ENCODE results near the gene CCL21.

CCL21 gene

DNA sequence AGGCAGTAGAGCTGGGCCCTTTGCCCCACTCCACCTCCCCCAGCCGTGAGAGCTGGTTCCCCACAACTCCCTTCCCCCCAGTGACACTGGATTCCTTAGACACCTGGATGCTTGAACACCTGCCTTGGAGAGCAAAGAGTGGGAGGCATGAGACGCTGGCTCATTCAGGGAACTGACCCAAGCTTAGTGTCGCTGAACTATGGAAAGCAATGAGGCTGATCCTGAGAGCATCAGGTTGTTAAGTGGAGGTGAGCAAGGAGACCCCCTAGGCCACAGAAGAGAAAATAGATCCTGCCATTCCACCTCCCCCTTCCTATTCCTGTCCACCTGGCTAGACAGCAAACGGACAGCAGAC is 20.8 kb downstream of the CCL21 start:
- no peak overlapping the region for H2AFZ ChIP-seq (ENCODE audit: low read length, unreplicated experiment)
- H3K4me3 ChIP-seq (ENCODE audit: low read depth, low read length) = no peak overlapping the region
- no peaks in the 10 kb centered on the region for H3K27me3 ChIP-seq (ENCODE audit: insufficient read depth, low read length)
- H3K4me1 ChIP-seq (ENCODE audit: control insufficient read depth, insufficient read depth, low read length, unreplicated experiment) = peaks cover 9% of the 10 kb centered on the region
- no peak overlapping the region for H3K27ac ChIP-seq (ENCODE audit: low read depth, low read length)
- no peaks in the 10 kb centered on the region for H3K79me2 ChIP-seq (ENCODE audit: control insufficient read depth, insufficient read depth, low read length, unreplicated experiment)
- H3K36me3 ChIP-seq (ENCODE audit: insufficient read depth, low read length) = no peaks in the 10 kb centered on the region

DNA sequence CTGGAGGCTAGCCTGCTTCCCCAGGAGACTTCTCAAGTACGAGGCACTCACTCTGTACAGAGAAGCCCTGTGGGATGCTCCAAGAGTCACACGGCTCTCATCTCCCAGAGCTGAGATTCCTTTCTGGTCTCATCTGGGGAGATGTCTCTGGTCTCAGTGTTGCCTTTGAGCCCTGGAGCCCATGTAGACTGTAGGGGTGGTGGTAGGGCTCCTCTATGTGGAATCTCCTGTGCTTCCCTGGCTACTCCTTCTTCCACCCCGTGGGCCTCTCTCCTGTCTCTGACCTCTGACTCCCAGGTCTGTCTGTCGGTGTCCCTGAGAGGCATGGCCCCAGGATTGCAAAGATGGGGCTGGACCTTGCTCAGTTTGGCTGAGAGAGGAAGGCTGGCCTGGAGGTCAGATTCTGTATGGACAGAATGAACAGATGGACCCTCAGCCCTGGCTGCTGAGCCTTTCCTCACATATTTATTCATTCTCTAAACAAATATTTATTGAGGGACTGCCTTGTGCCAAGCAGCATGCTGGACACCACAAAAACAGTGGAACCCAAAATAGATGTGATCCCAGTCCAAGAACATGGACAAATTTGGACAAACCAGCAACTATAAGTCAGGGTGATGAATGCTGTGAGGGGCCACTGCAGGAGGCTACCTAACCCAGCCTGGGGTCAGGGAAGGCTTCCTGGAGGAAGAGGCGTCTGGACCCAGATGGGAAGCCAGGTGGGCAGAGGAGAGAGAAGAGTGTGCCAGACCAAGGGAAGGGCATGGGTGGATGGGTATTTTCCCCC is 21.4 kb downstream of the CCL21 start:
- Histone ChIP-seq H3K27me3 (ENCODE audit: insufficient read depth, low read length) (no peaks in the 10 kb centered on the region), H3K36me3 (ENCODE audit: insufficient read depth, low read length) (no peaks in the 10 kb centered on the region), H2AFZ (ENCODE audit: low read length, unreplicated experiment) (no peak overlapping the region), H3K79me2 (ENCODE audit: control insufficient read depth, insufficient read depth, low read length, unreplicated experiment) (no peaks in the 10 kb centered on the region), H3K4me3 (ENCODE audit: low read depth, low read length) (no peak overlapping the region), H3K4me1 (ENCODE audit: control insufficient read depth, insufficient read depth, low read length, unreplicated experiment) (peaks cover 9% of the 10 kb centered on the region), H3K27ac (ENCODE audit: low read depth, low read length) (no peak overlapping the region)

DNA sequence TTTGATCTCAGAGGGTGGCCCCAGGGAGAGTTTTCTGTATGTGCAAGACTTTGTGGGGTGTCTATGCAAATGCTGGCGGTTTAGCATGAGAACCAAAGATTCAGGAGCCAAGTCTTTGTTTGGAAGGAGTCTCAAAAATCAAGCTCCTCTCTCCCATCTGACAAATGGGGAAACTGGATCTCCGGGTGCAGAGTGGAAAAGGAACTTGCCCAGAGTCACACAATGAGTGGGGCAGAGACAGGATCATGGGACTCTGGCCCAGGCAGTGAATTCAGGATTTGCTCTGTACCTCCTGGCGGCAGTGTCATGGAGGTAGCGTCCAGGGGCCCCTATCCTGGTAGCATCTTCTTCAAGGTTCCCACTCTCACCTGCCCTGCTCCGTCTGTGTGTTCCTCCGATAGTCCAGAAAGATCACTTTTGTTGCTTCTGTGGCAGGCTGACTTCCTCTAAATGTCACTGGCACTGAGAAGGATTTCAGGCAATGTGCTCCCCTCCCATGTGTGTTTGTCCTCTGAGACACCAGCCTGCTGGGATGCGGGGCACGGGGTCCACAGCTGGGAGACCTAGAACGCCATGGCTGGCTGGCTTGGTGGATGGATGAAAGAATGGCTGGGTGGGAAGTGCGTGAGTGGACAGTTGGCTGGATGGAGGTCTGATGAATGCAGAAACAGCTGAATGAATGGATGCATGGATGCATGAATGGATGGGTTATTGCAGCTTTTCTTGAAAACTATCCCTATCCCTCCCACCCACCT is 22.5 kb downstream of the CCL21 start:
- no peaks in the 10 kb centered on the region for H3K79me2 ChIP-seq (ENCODE audit: control insufficient read depth, insufficient read depth, low read length, unreplicated experiment)
- H3K36me3 ChIP-seq (ENCODE audit: insufficient read depth, low read length) = no peaks in the 10 kb centered on the region
- H3K4me1 ChIP-seq (ENCODE audit: control insufficient read depth, insufficient read depth, low read length, unreplicated experiment) = peaks cover 9% of the 10 kb centered on the region
- H3K4me3 ChIP-seq (ENCODE audit: low read depth, low read length) = no peak overlapping the region
- no peak overlapping the region for H2AFZ ChIP-seq (ENCODE audit: low read length, unreplicated experiment)
- H3K27ac ChIP-seq (ENCODE audit: low read depth, low read length) = no peak overlapping the region
- H3K27me3 ChIP-seq (ENCODE audit: insufficient read depth, low read length) = no peaks in the 10 kb centered on the region

DNA sequence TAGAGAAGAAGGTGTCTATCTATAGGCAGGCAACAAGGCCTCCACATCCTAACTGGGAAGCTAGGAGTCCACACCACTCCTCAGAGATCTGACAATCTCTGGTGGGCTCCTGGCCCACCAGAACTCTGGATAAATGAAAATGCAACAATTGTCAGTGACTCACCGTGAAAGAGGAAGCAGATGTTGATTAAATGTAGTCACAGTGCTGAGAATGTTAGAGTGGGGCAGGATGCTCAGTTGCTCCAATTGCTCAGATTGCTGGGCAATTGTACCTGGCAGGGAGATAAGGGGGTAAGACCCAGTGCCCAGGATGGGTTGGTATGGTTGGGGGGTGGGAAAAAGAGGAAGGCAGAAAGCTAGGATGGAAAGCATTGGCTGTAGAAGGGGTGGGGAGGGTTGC is 23.2 kb downstream of the CCL21 start:
- H3K27ac ChIP-seq (ENCODE audit: low read depth, low read length) = no peak overlapping the region
- no peaks in the 10 kb centered on the region for H3K79me2 ChIP-seq (ENCODE audit: control insufficient read depth, insufficient read depth, low read length, unreplicated experiment)
- H3K4me3 ChIP-seq (ENCODE audit: low read depth, low read length) = no peak overlapping the region
- no peaks in the 10 kb centered on the region for H3K27me3 ChIP-seq (ENCODE audit: insufficient read depth, low read length)
- peaks cover 9% of the 10 kb centered on the region for H3K4me1 ChIP-seq (ENCODE audit: control insufficient read depth, insufficient read depth, low read length, unreplicated experiment)
- H2AFZ ChIP-seq (ENCODE audit: low read length, unreplicated experiment) = no peak overlapping the region
- H3K36me3 ChIP-seq (ENCODE audit: insufficient read depth, low read length) = no peaks in the 10 kb centered on the region

DNA sequence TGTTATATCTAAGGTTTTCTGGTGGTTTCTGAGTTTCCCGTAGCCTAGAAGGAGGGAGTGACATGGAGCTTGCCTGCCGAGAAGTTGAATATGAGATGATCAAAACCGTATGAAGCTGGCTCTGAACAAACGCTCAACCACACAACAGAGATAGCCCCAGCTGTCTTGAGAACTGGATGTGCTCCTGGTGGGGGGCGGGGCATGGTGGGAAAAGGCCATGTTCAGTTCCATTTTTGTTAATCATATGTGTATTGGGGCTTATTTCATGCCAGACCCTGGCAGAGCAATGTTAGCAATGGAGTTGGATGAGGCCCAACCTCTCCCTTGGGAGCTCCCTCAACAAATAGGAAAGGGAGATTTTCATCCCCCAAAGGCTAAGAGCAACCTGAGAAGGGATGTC is 23.7 kb downstream of the CCL21 start:
- Histone ChIP-seq H3K27me3 (ENCODE audit: insufficient read depth, low read length) (no peaks in the 10 kb centered on the region), H3K4me1 (ENCODE audit: control insufficient read depth, insufficient read depth, low read length, unreplicated experiment) (peaks cover 9% of the 10 kb centered on the region), H3K4me3 (ENCODE audit: low read depth, low read length) (no peak overlapping the region), H3K36me3 (ENCODE audit: insufficient read depth, low read length) (no peaks in the 10 kb centered on the region), H2AFZ (ENCODE audit: low read length, unreplicated experiment) (no peak overlapping the region), H3K79me2 (ENCODE audit: control insufficient read depth, insufficient read depth, low read length, unreplicated experiment) (no peaks in the 10 kb centered on the region), H3K27ac (ENCODE audit: low read depth, low read length) (no peak overlapping the region)

DNA sequence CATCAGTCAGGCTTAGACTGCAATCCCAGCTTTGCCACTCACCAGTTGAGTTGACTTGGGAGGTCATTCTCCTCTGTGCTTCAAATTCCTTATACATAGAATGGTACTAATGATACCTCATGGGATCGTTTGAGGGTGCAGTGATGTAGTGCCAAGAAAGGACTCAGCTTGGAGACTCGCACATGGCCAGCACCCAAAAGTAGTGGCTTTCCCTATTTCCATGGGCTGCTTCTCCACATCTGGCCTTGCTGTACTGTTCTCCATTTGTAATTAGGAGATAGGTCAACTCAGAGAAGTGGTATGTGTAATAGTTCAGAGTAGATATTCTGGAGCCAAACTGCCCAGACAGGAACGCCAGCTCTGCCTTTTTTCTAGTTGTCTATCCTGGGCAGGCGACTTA is 24.3 kb downstream of the CCL21 start:
- H3K4me3 ChIP-seq (ENCODE audit: low read depth, low read length) = no peak overlapping the region
- H3K36me3 ChIP-seq (ENCODE audit: insufficient read depth, low read length) = peaks cover 6% of the 10 kb centered on the region; the same call in 1 of the 2 replicates
- H3K27ac ChIP-seq (ENCODE audit: low read depth, low read length) = no peak overlapping the region
- H3K27me3 ChIP-seq (ENCODE audit: insufficient read depth, low read length) = no peaks in the 10 kb centered on the region
- H2AFZ ChIP-seq (ENCODE audit: low read length, unreplicated experiment) = no peak overlapping the region
- no peaks in the 10 kb centered on the region for H3K79me2 ChIP-seq (ENCODE audit: control insufficient read depth, insufficient read depth, low read length, unreplicated experiment)
- peaks cover 9% of the 10 kb centered on the region for H3K4me1 ChIP-seq (ENCODE audit: control insufficient read depth, insufficient read depth, low read length, unreplicated experiment)

DNA sequence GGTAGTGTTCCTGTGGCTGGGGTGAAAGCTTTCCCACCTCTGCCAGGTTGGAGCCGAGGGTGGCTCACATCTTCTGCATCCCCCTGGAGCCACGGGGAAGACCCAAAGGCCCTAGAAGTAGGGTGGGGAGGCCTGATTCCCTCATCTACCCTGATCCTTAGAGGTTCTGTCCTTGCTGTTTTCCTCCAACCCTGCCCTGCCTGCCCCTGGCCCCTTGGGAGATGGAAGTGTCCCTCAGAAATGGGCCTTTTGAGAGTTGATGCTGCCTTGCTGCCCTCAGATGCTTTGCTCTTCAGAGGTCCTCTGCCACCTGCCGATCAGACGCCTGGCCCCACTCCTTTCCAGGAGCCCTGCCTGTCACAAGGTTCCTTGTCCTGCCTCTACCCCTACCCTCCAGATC is 25.1 kb downstream of the CCL21 start:
- Histone ChIP-seq H3K27ac (ENCODE audit: low read depth, low read length) (no peak overlapping the region), H3K36me3 (ENCODE audit: insufficient read depth, low read length) (peaks cover 6% of the 10 kb centered on the region; the same call in 1 of the 2 replicates), H3K4me3 (ENCODE audit: low read depth, low read length) (no peak overlapping the region), H3K79me2 (ENCODE audit: control insufficient read depth, insufficient read depth, low read length, unreplicated experiment) (no peaks in the 10 kb centered on the region), H3K4me1 (ENCODE audit: control insufficient read depth, insufficient read depth, low read length, unreplicated experiment) (peaks cover 9% of the 10 kb centered on the region), H2AFZ (ENCODE audit: low read length, unreplicated experiment) (no peak overlapping the region), H3K27me3 (ENCODE audit: insufficient read depth, low read length) (no peaks in the 10 kb centered on the region)

DNA sequence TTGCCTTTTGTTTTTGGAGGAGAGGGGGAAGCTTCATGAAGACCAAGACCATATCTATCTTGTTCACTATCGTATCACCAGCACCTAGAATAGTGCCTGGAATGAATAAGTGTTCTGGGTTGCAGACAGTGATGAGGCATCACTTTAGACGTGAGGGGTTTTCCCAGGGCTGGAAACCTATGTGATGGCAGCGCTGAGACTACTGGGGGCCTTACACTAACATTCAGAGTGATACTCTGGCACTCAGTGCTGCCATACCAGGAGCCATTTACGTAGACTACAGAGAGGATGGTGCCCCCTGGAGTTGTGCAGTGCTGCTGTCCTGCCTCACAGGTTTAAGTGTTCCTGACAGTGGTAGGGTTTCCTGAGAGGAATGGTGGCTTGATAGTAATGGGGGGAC is 25.8 kb downstream of the CCL21 start:
- Histone ChIP-seq H3K4me1 (ENCODE audit: control insufficient read depth, insufficient read depth, low read length, unreplicated experiment) (peaks cover 9% of the 10 kb centered on the region), H3K27ac (ENCODE audit: low read depth, low read length) (no peak overlapping the region), H3K27me3 (ENCODE audit: insufficient read depth, low read length) (no peaks in the 10 kb centered on the region), H3K79me2 (ENCODE audit: control insufficient read depth, insufficient read depth, low read length, unreplicated experiment) (no peaks in the 10 kb centered on the region), H3K4me3 (ENCODE audit: low read depth, low read length) (no peak overlapping the region), H3K36me3 (ENCODE audit: insufficient read depth, low read length) (peaks cover 6% of the 10 kb centered on the region; the same call in 1 of the 2 replicates), H2AFZ (ENCODE audit: low read length, unreplicated experiment) (no peak overlapping the region)

DNA sequence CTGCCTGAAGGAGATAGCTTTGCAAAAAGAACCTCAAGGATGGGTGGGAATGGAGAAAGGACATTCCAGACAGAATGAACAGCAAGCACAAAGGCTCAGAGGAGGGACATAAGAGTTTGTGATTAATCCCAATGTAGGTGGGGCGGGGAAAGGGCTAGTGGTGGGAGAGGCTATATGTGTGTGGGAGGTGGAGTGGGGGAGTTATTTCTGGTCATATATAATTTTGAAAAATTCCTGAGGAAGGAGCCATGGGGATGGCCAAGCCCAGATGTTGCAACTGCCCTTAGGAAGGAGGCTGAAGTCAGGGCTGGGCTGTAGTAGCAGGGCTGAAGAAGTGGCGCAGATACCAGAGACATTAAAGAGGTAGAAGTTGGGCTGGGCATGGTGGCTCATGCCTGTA is 34.1 kb downstream of the CCL21 start:
- no peaks in the 10 kb centered on the region for H3K79me2 ChIP-seq (ENCODE audit: control insufficient read depth, insufficient read depth, low read length, unreplicated experiment)
- H3K27ac ChIP-seq (ENCODE audit: low read depth, low read length) = no peak overlapping the region
- no peak overlapping the region for H2AFZ ChIP-seq (ENCODE audit: low read length, unreplicated experiment)
- H3K4me1 ChIP-seq (ENCODE audit: control insufficient read depth, insufficient read depth, low read length, unreplicated experiment) = no peaks in the 10 kb centered on the region
- no peak overlapping the region for H3K4me3 ChIP-seq (ENCODE audit: low read depth, low read length)
- no peaks in the 10 kb centered on the region for H3K27me3 ChIP-seq (ENCODE audit: insufficient read depth, low read length)
- peaks cover 2% of the 10 kb centered on the region; the same call in 1 of the 2 replicates for H3K36me3 ChIP-seq (ENCODE audit: insufficient read depth, low read length)

DNA sequence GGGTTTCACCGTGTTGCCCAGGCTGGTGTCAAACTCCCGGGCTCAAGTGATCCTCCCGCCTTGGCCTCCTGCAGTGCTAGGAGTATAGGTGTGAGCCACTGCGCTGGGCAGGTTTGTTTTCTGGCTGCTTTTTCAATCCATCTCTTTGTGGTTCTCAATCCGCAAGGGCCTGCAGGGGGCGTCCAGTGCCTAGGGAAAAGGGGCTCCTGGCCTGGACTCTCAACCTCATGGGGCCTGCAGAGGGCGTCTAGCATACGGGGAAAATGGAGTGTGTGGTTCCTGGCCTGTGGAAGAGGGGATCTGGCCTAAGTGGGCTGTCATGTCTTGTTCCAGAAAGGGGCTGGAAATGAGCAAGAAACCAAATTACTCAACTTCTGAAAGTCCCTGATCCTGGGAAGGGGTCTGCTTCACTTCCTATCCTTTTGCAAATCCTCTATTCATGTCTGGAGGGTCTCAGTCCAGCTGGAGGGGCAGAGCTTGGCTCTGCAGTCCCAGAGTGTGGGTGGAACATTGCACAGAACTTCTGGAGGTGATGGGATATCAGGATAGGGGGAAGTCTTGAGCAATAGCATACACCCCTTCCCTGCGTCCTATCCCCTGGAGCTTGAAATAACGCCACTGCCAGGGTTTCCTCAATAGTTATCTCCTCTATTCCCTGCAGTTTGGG is 34.8 kb downstream of the CCL21 start:
- Histone ChIP-seq H3K36me3 (ENCODE audit: insufficient read depth, low read length) (no peaks in the 10 kb centered on the region), H2AFZ (ENCODE audit: low read length, unreplicated experiment) (no peak overlapping the region), H3K27ac (ENCODE audit: low read depth, low read length) (no peak overlapping the region), H3K79me2 (ENCODE audit: control insufficient read depth, insufficient read depth, low read length, unreplicated experiment) (no peaks in the 10 kb centered on the region), H3K4me3 (ENCODE audit: low read depth, low read length) (no peak overlapping the region), H3K4me1 (ENCODE audit: control insufficient read depth, insufficient read depth, low read length, unreplicated experiment) (no peaks in the 10 kb centered on the region), H3K27me3 (ENCODE audit: insufficient read depth, low read length) (no peaks in the 10 kb centered on the region)

All from ACC112 (cell line).